NCI-H128 (cell line): Measurements from ENCODE around the gene PPM1H.
A peak's percentile ranks its signal among the peaks of the same experiment; 100 is the strongest.
"Not testable (repeated sequence)": the region's sequence is repeated elsewhere in the genome, so short reads cannot be mapped to it uniquely, and the experiment has no call there.

Experiments used
- DNase-seq: peaks from one replicate; lab custom pipeline; 2025; ENCODE audit not compliant: unreplicated experiment; lab: John Stamatoyannopoulos, UW

Gene PPM1H

DNA sequence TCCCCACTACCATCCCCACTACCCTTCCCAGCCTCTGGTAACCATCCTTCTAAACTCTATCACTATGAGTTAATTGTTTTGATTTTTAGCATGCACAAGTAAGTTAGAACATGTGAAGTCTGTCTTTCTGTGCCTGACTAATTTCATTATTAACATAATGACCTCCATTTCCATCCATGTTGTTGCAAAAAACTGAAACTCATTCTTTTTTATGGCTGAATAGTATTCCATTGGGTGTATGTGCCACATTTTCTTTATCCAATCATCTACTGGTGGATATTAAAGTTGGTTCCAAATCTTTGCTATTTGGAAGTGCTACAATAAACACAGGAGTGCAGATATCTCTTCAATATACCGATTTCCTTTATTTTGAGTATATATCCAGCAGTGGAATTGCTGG lies 13.2 kb upstream of the PPM1H start:
- no peak for DNase-seq

DNA sequence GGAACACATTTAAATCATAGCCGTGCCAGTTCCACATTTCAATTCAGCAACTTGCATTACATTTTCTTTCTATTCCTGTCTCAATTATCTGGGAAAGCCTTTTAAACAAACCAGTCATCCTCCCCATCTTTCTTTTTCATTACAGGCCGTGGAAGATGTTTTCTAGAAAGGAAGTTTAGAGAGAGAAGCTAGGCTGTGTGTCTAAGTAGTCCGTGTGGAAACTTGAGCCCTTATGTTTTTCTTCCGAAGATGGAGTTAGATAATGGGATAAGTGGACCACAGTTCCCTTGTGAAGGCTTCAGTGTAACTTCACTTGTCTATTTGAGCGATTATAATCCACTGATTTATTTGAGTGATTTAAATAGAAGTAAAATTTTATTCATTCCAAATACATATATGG lies 12.4 kb upstream of the PPM1H start:
- no peak for DNase-seq

GRCh38 chr12:62943779-62944395 lies 8.9 kb upstream of the PPM1H start:
- no peak for DNase-seq

DNA sequence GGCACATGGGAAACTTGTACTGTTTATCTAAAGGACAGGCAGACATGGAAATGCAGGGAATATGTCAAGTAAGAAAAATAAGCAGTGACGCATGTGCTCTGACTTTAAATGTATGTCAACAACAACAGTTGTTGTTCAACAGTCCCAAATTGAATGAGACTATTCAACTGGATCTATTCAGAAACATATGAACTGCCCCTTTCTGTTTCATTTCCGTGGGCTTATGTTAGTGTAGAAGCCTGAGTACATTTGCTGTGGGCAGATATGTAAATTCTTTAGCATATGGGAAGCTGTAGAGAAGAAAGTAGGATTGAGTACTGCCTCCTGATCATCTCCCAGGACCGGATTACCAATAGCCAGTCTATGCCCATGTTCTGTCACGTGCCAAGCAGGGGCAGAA lies 7.4 kb upstream of the PPM1H start:
- not testable (repeated sequence) for DNase-seq

- no peak for DNase-seq
These were observed 631 bp downstream of the PPM1H start for GRCh38 chr12:62934239-62934798.

- DNase-seq: no peak
These were observed 1.2 kb downstream of the PPM1H start for GRCh38 chr12:62933602-62934238.

- no peak for DNase-seq
These were observed 1.7 kb downstream of the PPM1H start for GRCh38 chr12:62933220-62933601.

DNA sequence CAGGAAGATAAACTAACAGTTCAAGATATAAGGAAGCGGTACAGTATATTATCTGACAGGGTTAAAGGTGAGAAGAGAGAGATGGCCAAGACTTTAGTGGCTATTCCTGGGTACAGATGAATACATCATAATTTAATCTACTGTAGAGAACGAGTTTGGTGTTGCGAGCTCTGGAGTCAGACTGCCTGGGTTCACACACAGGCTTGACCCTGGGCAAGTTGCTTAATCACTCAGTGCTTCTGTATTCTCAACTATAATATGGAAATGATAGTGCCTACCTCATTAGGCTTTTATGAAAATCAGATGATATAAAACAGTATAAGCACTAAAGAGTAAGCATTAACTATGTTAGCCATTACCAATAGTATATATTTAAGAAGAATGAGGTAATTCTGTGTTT lies 3.5 kb downstream of the PPM1H start:
- DNase-seq: no peak

DNA sequence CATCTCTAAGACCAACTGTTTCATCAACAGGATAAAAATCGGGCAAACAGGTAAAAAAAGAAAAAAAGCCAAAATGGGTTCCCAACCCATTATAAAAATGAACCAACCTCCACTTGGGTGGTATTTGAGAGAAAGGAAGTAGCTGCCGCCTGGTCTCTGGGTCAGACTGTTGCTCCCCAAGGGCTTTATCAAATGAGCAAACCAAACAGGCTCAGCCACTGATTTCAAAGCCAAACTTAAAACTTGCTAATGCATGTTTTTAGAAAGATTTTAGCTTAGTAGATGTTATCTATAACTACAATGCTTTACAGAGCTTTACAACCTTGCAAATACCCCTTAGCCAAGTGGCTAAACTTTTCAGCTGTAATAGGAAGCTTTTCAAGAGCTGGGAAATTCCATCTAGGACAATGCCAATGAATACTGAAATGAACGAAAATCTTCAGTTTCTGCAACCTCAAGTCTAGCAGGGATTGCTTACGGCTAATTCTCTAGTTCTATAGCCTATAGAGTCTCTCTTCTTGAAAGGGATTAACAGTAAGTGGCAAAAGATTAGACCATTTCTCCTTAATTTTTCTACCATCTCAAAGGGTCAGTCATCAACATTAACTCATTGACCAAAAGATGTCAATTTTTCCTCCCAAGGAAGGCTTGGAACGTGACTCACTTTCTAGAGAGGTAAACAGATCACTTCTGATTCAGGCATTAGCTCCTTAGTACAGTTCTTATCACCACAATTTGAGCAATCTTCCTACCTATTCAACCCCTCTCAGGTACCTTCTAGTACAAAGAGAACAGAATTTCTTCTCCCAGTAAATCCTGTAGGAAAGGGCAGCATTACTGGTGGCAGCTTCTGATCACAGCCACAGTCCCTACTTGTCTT lies 4.2 kb downstream of the PPM1H start:
- DNase-seq: no peak

DNA sequence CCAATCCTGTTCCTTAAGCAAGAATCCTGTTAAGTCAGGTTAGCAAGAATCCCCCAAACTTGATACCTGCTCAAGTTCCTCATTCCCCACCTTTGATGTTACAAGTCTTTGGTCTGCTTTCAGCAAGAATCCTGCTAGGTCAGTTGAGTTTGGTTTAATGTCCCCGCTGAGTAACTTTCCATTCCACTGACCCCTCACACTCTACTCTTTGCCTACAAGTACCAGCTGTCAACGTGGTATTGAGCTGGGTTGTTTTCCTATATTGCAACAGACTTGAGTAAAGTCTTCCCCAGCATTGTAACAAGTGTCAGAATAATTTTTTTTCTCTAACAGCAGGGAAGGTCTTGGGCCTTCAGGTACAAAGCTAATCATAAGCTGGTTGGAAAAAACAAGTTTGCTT lies 6.3 kb downstream of the PPM1H start:
- DNase-seq: no peak

DNA sequence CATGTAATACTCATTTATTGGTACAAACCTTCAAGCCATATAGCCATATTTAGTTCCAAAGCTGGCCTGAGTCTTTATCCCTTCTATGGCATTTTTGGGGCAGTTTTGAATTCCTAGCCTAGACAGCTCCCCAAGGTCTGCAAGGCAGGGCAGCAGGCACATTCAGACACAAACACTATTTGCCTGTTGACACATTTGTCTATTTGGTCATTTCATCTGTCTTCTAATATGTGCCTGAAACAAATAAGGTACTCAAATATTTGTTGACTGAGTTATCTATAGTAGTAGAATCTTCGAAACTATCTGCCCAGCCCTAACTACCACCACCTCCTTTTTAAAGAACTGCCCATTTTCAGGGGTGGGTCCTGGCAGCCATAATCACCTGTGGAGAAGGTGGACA lies 9.3 kb downstream of the PPM1H start:
- no peak for DNase-seq

GRCh38 chr12:62924084-62924483 lies 10.9 kb downstream of the PPM1H start:
- DNase-seq: no peak

- DNase-seq: no peak
These were observed 12.4 kb downstream of the PPM1H start for GRCh38 chr12:62922539-62922938.

DNA sequence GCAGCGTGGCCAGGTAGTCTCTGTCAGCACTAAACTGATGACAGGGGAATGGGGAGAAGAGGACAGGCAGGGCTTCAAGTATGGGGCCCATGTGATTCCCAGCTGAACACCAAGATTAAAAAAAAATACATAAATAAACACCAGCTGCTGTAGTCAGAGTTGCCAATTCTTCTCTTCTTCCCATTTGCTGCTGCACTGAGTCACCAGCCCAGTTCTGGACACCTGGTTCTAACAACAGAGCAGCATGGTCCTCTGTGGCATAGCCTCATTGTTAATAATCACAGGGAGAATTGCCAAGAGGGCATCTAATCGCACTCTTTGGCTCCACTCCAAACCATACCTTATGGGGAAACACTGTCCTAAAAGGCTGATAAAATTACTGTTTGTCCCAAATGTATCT lies 15.1 kb downstream of the PPM1H start:
- DNase-seq: peak; percentile 72

- DNase-seq: no peak
These were observed 17.0 kb downstream of the PPM1H start for GRCh38 chr12:62917926-62918325.

- DNase-seq: no peak
These were observed 18.1 kb downstream of the PPM1H start for GRCh38 chr12:62916632-62917425.

DNA sequence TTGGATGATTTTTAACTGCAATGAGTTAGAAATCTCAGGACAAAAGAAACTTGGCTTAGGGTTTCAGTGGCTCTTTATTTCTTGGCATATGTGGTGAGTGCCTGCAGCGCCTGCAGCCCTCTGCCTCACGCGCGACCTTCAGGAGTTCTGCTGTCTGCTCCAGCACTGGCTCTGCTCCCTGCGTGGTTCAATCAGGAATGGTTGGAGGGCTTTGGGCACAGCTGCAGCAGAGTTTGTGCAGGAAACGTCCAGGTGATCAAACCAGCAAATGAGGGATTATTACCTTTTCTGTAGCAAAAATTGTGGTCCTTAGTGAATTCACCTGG lies 19.8 kb downstream of the PPM1H start:
- no peak for DNase-seq

GRCh38 chr12:62914443-62915203 lies 20.3 kb downstream of the PPM1H start:
- no peak for DNase-seq

GRCh38 chr12:62913380-62913779 lies 21.6 kb downstream of the PPM1H start:
- DNase-seq: no peak

GRCh38 chr12:62912644-62913043 lies 22.3 kb downstream of the PPM1H start:
- no peak for DNase-seq
